ENCODE data around the gene DTNA. TPM values are rescaled to one million over a fixed set of nuclear protein-coding genes. Genes with fewer than 3 reads are reported as not detected.

Gene DTNA
- total RNA-seq, 1 donor from 2014 or later = 94.5 TPM

GRCh38 chr18:34848695-34849094 is 138.6 kb downstream of the DTNA start:
- Histone ChIP-seq H3K27ac (ENCODE audit: low read depth, low read length) (no peak overlapping the region), H3K9ac (ENCODE audit: low read depth in 1 of 3, low read length in 3 of 3) (no peak overlapping the region), H3K4me1 (ENCODE audit: control insufficient read depth in 3 of 3, insufficient read depth in 3 of 3, low read length in 3 of 3) (no peaks in the 10 kb centered on the region), H3K9me3 (ENCODE audit: control insufficient read depth in 3 of 3, low read length in 3 of 3) (no peaks in the 10 kb centered on the region), H3K36me3 (ENCODE audit: control insufficient read depth in 3 of 3, insufficient read depth in 3 of 3, low read length in 3 of 3) (peaks cover 14 to 34% (median 28%) of the 10 kb centered on the region in 3 donors), H3K4me3 (ENCODE audit: low read length in 3 of 3) (no peak overlapping the region), H3K27me3 (ENCODE audit: control insufficient read depth in 3 of 3, insufficient read depth in 3 of 3, low read length in 3 of 3) (no peaks in the 10 kb centered on the region)

- Histone ChIP-seq H3K27ac (ENCODE audit: low read depth, low read length) (no peak overlapping the region), H3K27me3 (ENCODE audit: control insufficient read depth in 3 of 3, insufficient read depth in 3 of 3, low read length in 3 of 3) (no peaks in the 10 kb centered on the region), H3K4me1 (ENCODE audit: control insufficient read depth in 3 of 3, insufficient read depth in 3 of 3, low read length in 3 of 3) (no peaks in the 10 kb centered on the region), H3K4me3 (ENCODE audit: low read length in 3 of 3) (no peak overlapping the region), H3K36me3 (ENCODE audit: control insufficient read depth in 3 of 3, insufficient read depth in 3 of 3, low read length in 3 of 3) (peaks cover 14 to 26% (median 23%) of the 10 kb centered on the region in 3 donors), H3K9me3 (ENCODE audit: control insufficient read depth in 3 of 3, low read length in 3 of 3) (no peaks in the 10 kb centered on the region), H3K9ac (ENCODE audit: low read depth in 1 of 3, low read length in 3 of 3) (no peak overlapping the region)
Measured at GRCh38 chr18:34857320-34857719, 147.2 kb downstream of the DTNA start.

GRCh38 chr18:34858188-34858587 is 148.1 kb downstream of the DTNA start:
- Histone ChIP-seq H3K9me3 (ENCODE audit: control insufficient read depth in 3 of 3, low read length in 3 of 3) (no peaks in the 10 kb centered on the region), H3K36me3 (ENCODE audit: control insufficient read depth in 3 of 3, insufficient read depth in 3 of 3, low read length in 3 of 3) (peaks cover 12 to 22% (median 17%) of the 10 kb centered on the region in 3 donors), H3K27ac (ENCODE audit: low read depth, low read length) (no peak overlapping the region), H3K4me1 (ENCODE audit: control insufficient read depth in 3 of 3, insufficient read depth in 3 of 3, low read length in 3 of 3) (no peaks in the 10 kb centered on the region), H3K9ac (ENCODE audit: low read depth in 1 of 3, low read length in 3 of 3) (no peak overlapping the region), H3K4me3 (ENCODE audit: low read length in 3 of 3) (no peak overlapping the region), H3K27me3 (ENCODE audit: control insufficient read depth in 3 of 3, insufficient read depth in 3 of 3, low read length in 3 of 3) (no peaks in the 10 kb centered on the region)

- H3K27ac ChIP-seq (ENCODE audit: low read depth, low read length) = no peak overlapping the region
- no peaks in the 10 kb centered on the region for H3K27me3 ChIP-seq (ENCODE audit: control insufficient read depth in 3 of 3, insufficient read depth in 3 of 3, low read length in 3 of 3)
- no peaks in the 10 kb centered on the region for H3K4me1 ChIP-seq (ENCODE audit: control insufficient read depth in 3 of 3, insufficient read depth in 3 of 3, low read length in 3 of 3)
- peaks cover 12 to 29% (median 23%) of the 10 kb centered on the region in 3 donors for H3K36me3 ChIP-seq (ENCODE audit: control insufficient read depth in 3 of 3, insufficient read depth in 3 of 3, low read length in 3 of 3)
- no peak overlapping the region for H3K4me3 ChIP-seq (ENCODE audit: low read length in 3 of 3)
- H3K9me3 ChIP-seq (ENCODE audit: control insufficient read depth in 3 of 3, low read length in 3 of 3) = no peaks in the 10 kb centered on the region
- no peak overlapping the region for H3K9ac ChIP-seq (ENCODE audit: low read depth in 1 of 3, low read length in 3 of 3)
Measured at GRCh38 chr18:34859496-34859895, 149.4 kb downstream of the DTNA start.

GRCh38 chr18:34862561-34862960 is 152.5 kb downstream of the DTNA start:
- H3K9me3 ChIP-seq (ENCODE audit: control insufficient read depth in 3 of 3, low read length in 3 of 3) = no peaks in the 10 kb centered on the region
- H3K4me1 ChIP-seq (ENCODE audit: control insufficient read depth in 3 of 3, insufficient read depth in 3 of 3, low read length in 3 of 3) = peaks cover 0 to 2% (median 0%) of the 10 kb centered on the region in 3 donors
- H3K27me3 ChIP-seq (ENCODE audit: control insufficient read depth in 3 of 3, insufficient read depth in 3 of 3, low read length in 3 of 3) = no peaks in the 10 kb centered on the region
- no peak overlapping the region for H3K4me3 ChIP-seq (ENCODE audit: low read length in 3 of 3)
- H3K27ac ChIP-seq (ENCODE audit: low read depth, low read length) = no peak overlapping the region
- H3K36me3 ChIP-seq (ENCODE audit: control insufficient read depth in 3 of 3, insufficient read depth in 3 of 3, low read length in 3 of 3) = peaks cover 16 to 33% (median 26%) of the 10 kb centered on the region in 3 donors
- no peak overlapping the region for H3K9ac ChIP-seq (ENCODE audit: low read depth in 1 of 3, low read length in 3 of 3)

- peaks cover 13 to 24% (median 19%) of the 10 kb centered on the region in 3 donors for H3K36me3 ChIP-seq (ENCODE audit: control insufficient read depth in 3 of 3, insufficient read depth in 3 of 3, low read length in 3 of 3)
- no peak overlapping the region for H3K4me3 ChIP-seq (ENCODE audit: low read length in 3 of 3)
- H3K27ac ChIP-seq (ENCODE audit: low read depth, low read length) = no peak overlapping the region
- no peak overlapping the region for H3K9ac ChIP-seq (ENCODE audit: low read depth in 1 of 3, low read length in 3 of 3)
- peaks cover 0 to 5% (median 0%) of the 10 kb centered on the region in 3 donors for H3K4me1 ChIP-seq (ENCODE audit: control insufficient read depth in 3 of 3, insufficient read depth in 3 of 3, low read length in 3 of 3)
- no peaks in the 10 kb centered on the region for H3K9me3 ChIP-seq (ENCODE audit: control insufficient read depth in 3 of 3, low read length in 3 of 3)
- no peaks in the 10 kb centered on the region for H3K27me3 ChIP-seq (ENCODE audit: control insufficient read depth in 3 of 3, insufficient read depth in 3 of 3, low read length in 3 of 3)
Measured at GRCh38 chr18:34863702-34864101, 153.6 kb downstream of the DTNA start.

- Histone ChIP-seq H3K9me3 (ENCODE audit: control insufficient read depth in 3 of 3, low read length in 3 of 3) (no peaks in the 10 kb centered on the region), H3K4me1 (ENCODE audit: control insufficient read depth in 3 of 3, insufficient read depth in 3 of 3, low read length in 3 of 3) (peaks cover 0 to 5% (median 0%) of the 10 kb centered on the region in 3 donors), H3K27ac (ENCODE audit: low read depth, low read length) (no peak overlapping the region), H3K27me3 (ENCODE audit: control insufficient read depth in 3 of 3, insufficient read depth in 3 of 3, low read length in 3 of 3) (no peaks in the 10 kb centered on the region), H3K4me3 (ENCODE audit: low read length in 3 of 3) (no peak overlapping the region), H3K9ac (ENCODE audit: low read depth in 1 of 3, low read length in 3 of 3) (no peak overlapping the region), H3K36me3 (ENCODE audit: control insufficient read depth in 3 of 3, insufficient read depth in 3 of 3, low read length in 3 of 3) (peaks cover 5 to 13% (median 11%) of the 10 kb centered on the region in 3 donors)
Measured at GRCh38 chr18:34864836-34865497, 154.9 kb downstream of the DTNA start.

GRCh38 chr18:34866310-34866709 is 156.2 kb downstream of the DTNA start:
- no peak overlapping the region for H3K4me3 ChIP-seq (ENCODE audit: low read length in 3 of 3)
- H3K36me3 ChIP-seq (ENCODE audit: control insufficient read depth in 3 of 3, insufficient read depth in 3 of 3, low read length in 3 of 3) = peaks cover 5 to 13% (median 11%) of the 10 kb centered on the region in 3 donors
- H3K9ac ChIP-seq (ENCODE audit: low read depth in 1 of 3, low read length in 3 of 3) = no peak overlapping the region
- H3K27me3 ChIP-seq (ENCODE audit: control insufficient read depth in 3 of 3, insufficient read depth in 3 of 3, low read length in 3 of 3) = no peaks in the 10 kb centered on the region
- no peaks in the 10 kb centered on the region for H3K9me3 ChIP-seq (ENCODE audit: control insufficient read depth in 3 of 3, low read length in 3 of 3)
- no peak overlapping the region for H3K27ac ChIP-seq (ENCODE audit: low read depth, low read length)
- H3K4me1 ChIP-seq (ENCODE audit: control insufficient read depth in 3 of 3, insufficient read depth in 3 of 3, low read length in 3 of 3) = peaks cover 0 to 5% (median 0%) of the 10 kb centered on the region in 3 donors

GRCh38 chr18:34866739-34867138 is 156.6 kb downstream of the DTNA start:
- Histone ChIP-seq H3K9ac (ENCODE audit: low read depth in 1 of 3, low read length in 3 of 3) (no peak overlapping the region), H3K4me1 (ENCODE audit: control insufficient read depth in 3 of 3, insufficient read depth in 3 of 3, low read length in 3 of 3) (peaks cover 0 to 5% (median 0%) of the 10 kb centered on the region in 3 donors), H3K27ac (ENCODE audit: low read depth, low read length) (no peak overlapping the region), H3K4me3 (ENCODE audit: low read length in 3 of 3) (no peak overlapping the region), H3K36me3 (ENCODE audit: control insufficient read depth in 3 of 3, insufficient read depth in 3 of 3, low read length in 3 of 3) (peaks cover 5 to 13% (median 12%) of the 10 kb centered on the region in 3 donors), H3K27me3 (ENCODE audit: control insufficient read depth in 3 of 3, insufficient read depth in 3 of 3, low read length in 3 of 3) (no peaks in the 10 kb centered on the region), H3K9me3 (ENCODE audit: control insufficient read depth in 3 of 3, low read length in 3 of 3) (no peaks in the 10 kb centered on the region)

- H3K27ac ChIP-seq (ENCODE audit: low read depth, low read length) = no peak overlapping the region
- H3K9me3 ChIP-seq (ENCODE audit: control insufficient read depth in 3 of 3, low read length in 3 of 3) = no peaks in the 10 kb centered on the region
- H3K9ac ChIP-seq (ENCODE audit: low read depth in 1 of 3, low read length in 3 of 3) = no peak overlapping the region
- H3K27me3 ChIP-seq (ENCODE audit: control insufficient read depth in 3 of 3, insufficient read depth in 3 of 3, low read length in 3 of 3) = no peaks in the 10 kb centered on the region
- peaks cover 5 to 13% (median 11%) of the 10 kb centered on the region in 3 donors for H3K36me3 ChIP-seq (ENCODE audit: control insufficient read depth in 3 of 3, insufficient read depth in 3 of 3, low read length in 3 of 3)
- H3K4me3 ChIP-seq (ENCODE audit: low read length in 3 of 3) = no peak overlapping the region
- H3K4me1 ChIP-seq (ENCODE audit: control insufficient read depth in 3 of 3, insufficient read depth in 3 of 3, low read length in 3 of 3) = peaks cover 0 to 5% (median 0%) of the 10 kb centered on the region in 3 donors
Measured at GRCh38 chr18:34867520-34867919, 157.4 kb downstream of the DTNA start.
